ENCODE results near the gene GALM. TPM values are rescaled to one million over a fixed set of nuclear protein-coding genes. Genes with fewer than 3 reads are reported as not detected.

The GALM gene
- total RNA-seq, 5 donors from 2014 or later (not counting 1 experiment from before 2014, with no cell fraction given), result 14.3 to 29.4 (median 17.3) TPM

GRCh38 chr2:38728694-38729093 lies 62.8 kb downstream of the GALM start:
- no peaks in the 10 kb centered on the region for H3K9me3 ChIP-seq
- POLR2A ChIA-PET, result interaction anchor here in 1 of 2 donors (0.5 to 0.7 kb wide), 2 partner anchors 140 to 1842 kb away, joined by 3 to 6 read pairs; no protein-coding TSS in a partner anchor

GRCh38 chr2:38731090-38731489 lies 65.2 kb downstream of the GALM start:
- ChIA-PET POLR2A (interaction anchor here in 1 of 2 donors (0.7 kb wide), 1 partner anchor 129 kb away, joined by 6 read pairs; no protein-coding TSS in a partner anchor), CTCF (interaction anchor here (0.7 to 2.4 kb wide), 4 partner anchors 40 to 856 kb away, joined by 3 to 9 read pairs (median 6); no protein-coding TSS in a partner anchor)
- Mint-ChIP-seq H3K4me1 (peaks cover 0 to 3% (median 2%) of the 10 kb centered on the region in 3 donors), H3K4me3 (no peak overlapping the region), H3K27ac (no peak overlapping the region), H3K27me3 (no peaks in the 10 kb centered on the region), H3K36me3 (peaks cover 38% of the 10 kb centered on the region), H3K9me3 (no peaks in the 10 kb centered on the region)
- ATAC-seq (replicated peaks in 1 of 4) (no peak), DNase-seq (no peak)
- peaks cover 8 to 52% of the 10 kb centered on the region in 2 donors for H3K36me3 ChIP-seq (ENCODE audit: control insufficient read depth in 2 of 2, extremely low read depth in 1 of 2, insufficient read depth in 1 of 2, low read length in 1 of 2)
- peaks cover 0 to 3% of the 10 kb centered on the region in 2 experiments for H3K27me3 ChIP-seq (replicated peaks in 1 of 2; ENCODE audit: control insufficient read depth in 2 of 2, extremely low read depth in 1 of 2, insufficient read depth in 2 of 2, low read length in 1 of 2)
- WGBS (ENCODE audit: insufficient coverage), result no CpG with 5 or more reads among the region's 7 CpGs
- H3K9me3 ChIP-seq, result no peaks in the 10 kb centered on the region
- no peak overlapping the region for H3K4me3 ChIP-seq (ENCODE audit: control insufficient read depth in 1 of 2, extremely low read depth in 1 of 2, low read length in 1 of 2)
- no peak overlapping the region for H3K27ac ChIP-seq (ENCODE audit: low read length)
- peaks cover 0 to 3% of the 10 kb centered on the region in 2 experiments for H3K4me1 ChIP-seq (ENCODE audit: control insufficient read depth in 1 of 2, extremely low read depth in 1 of 2, insufficient read depth in 2 of 2, low read length in 2 of 2)

More at GRCh38 chr2:38728694-38729093, 62.8 kb downstream of the GALM start:
- H3K36me3 Mint-ChIP-seq, result peaks cover 26% of the 10 kb centered on the region
- no peak overlapping the region for H3K4me3 Mint-ChIP-seq
- no peak overlapping the region for H3K27ac Mint-ChIP-seq
- no peaks in the 10 kb centered on the region for H3K9me3 Mint-ChIP-seq
- Histone ChIP-seq H3K27me3 (replicated peaks in 1 of 2; ENCODE audit: control insufficient read depth in 2 of 2, extremely low read depth in 1 of 2, insufficient read depth in 2 of 2, low read length in 1 of 2) (peaks cover 0 to 3% of the 10 kb centered on the region in 2 experiments), H3K4me3 (ENCODE audit: control insufficient read depth in 1 of 2, extremely low read depth in 1 of 2, low read length in 1 of 2) (no peak overlapping the region), H3K4me1 (ENCODE audit: control insufficient read depth in 1 of 2, extremely low read depth in 1 of 2, insufficient read depth in 2 of 2, low read length in 2 of 2) (peaks cover 0 to 3% of the 10 kb centered on the region in 2 experiments), H3K27ac (ENCODE audit: low read length) (no peak overlapping the region), H3K36me3 (ENCODE audit: control insufficient read depth in 2 of 2, extremely low read depth in 1 of 2, insufficient read depth in 1 of 2, low read length in 1 of 2) (peaks cover 6 to 37% of the 10 kb centered on the region in 2 donors)
- no peak for ATAC-seq (replicated peaks in 1 of 4)
- peaks cover 0 to 18% (median 11%) of the 10 kb centered on the region in 3 donors for H3K4me1 Mint-ChIP-seq
- CTCF ChIA-PET, result interaction anchor here (0.6 to 0.7 kb wide), 3 partner anchors 50 to 220 kb away, joined by 3 read pairs; no protein-coding TSS in a partner anchor
- no CpG with 5 or more reads among the region's 2 CpGs for WGBS (ENCODE audit: insufficient coverage)
- no peak for DNase-seq
- no peaks in the 10 kb centered on the region for H3K27me3 Mint-ChIP-seq

DNA sequence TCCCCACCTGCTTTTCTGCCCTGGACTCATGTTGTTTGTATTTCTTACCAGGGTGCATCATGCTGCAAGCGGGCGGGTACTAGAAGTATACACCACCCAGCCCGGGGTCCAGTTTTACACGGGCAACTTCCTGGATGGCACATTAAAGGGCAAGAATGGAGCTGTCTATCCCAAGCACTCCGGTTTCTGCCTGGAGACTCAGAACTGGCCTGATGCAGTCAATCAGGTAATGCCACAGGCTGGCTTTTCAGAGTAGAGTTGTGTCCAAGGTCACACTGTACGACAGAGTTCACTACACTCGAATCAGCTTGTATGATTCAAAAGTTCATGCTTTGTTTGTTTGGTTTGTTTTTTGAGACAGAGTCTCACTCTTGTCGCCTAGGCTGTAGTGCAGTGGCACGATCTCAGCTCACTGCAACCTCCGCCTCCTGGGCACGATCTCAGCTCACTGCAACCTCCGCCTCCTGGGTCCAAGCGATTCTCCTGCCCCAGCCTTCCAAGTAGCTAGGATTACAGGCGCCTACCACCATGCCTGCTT lies 65.8 kb downstream of the GALM start:
- H3K4me1 ChIP-seq (ENCODE audit: control insufficient read depth in 1 of 2, extremely low read depth in 1 of 2, insufficient read depth in 2 of 2, low read length in 2 of 2), result no peaks in the 10 kb centered on the region
- WGBS (ENCODE audit: insufficient coverage), result 95% methylated on average over 11 of the region's 14 CpGs
- H3K36me3 ChIP-seq (ENCODE audit: control insufficient read depth in 2 of 2, extremely low read depth in 1 of 2, insufficient read depth in 1 of 2, low read length in 1 of 2), result peaks cover 8 to 52% of the 10 kb centered on the region in 2 donors
- H3K9me3 Mint-ChIP-seq, result no peaks in the 10 kb centered on the region
- DNase-seq, result no peak
- no peak overlapping the region for H3K27ac Mint-ChIP-seq
- peaks cover 40% of the 10 kb centered on the region for H3K36me3 Mint-ChIP-seq
- no peak for ATAC-seq (replicated peaks in 1 of 4)
- no peak overlapping the region for H3K27ac ChIP-seq (ENCODE audit: low read length)
- CTCF ChIA-PET, result interaction anchor here (0.7 to 2.4 kb wide), 7 partner anchors 41 to 857 kb away, joined by 3 to 9 read pairs (median 4); no protein-coding TSS in a partner anchor
- H3K4me3 ChIP-seq (ENCODE audit: control insufficient read depth in 1 of 2, extremely low read depth in 1 of 2, low read length in 1 of 2), result no peak overlapping the region
- POLR2A ChIA-PET, result interaction anchor here (0.7 to 1.5 kb wide), 2 partner anchors 19 to 130 kb away, joined by 6 read pairs; partner anchors contain the start of gene SRSF7 (in 1 of the 2)
- no peaks in the 10 kb centered on the region for H3K9me3 ChIP-seq
- no peaks in the 10 kb centered on the region for H3K27me3 Mint-ChIP-seq
- H3K4me3 Mint-ChIP-seq, result no peak overlapping the region
- H3K27me3 ChIP-seq (replicated peaks in 1 of 2; ENCODE audit: control insufficient read depth in 2 of 2, extremely low read depth in 1 of 2, insufficient read depth in 2 of 2, low read length in 1 of 2), result peaks cover 0 to 3% of the 10 kb centered on the region in 2 experiments
- peaks cover 0 to 3% (median 2%) of the 10 kb centered on the region in 3 donors for H3K4me1 Mint-ChIP-seq

GRCh38 chr2:38733300-38733971 lies 67.5 kb downstream of the GALM start:
- Mint-ChIP-seq H3K4me3 (no peak overlapping the region), H3K36me3 (peaks cover 49% of the 10 kb centered on the region), H3K27me3 (no peaks in the 10 kb centered on the region), H3K4me1 (peaks cover 4 to 9% (median 7%) of the 10 kb centered on the region in 3 donors), H3K27ac (no peak overlapping the region), H3K9me3 (no peaks in the 10 kb centered on the region)
- POLR2A ChIA-PET, result interaction anchor here (0.5 to 2.2 kb wide), 6 partner anchors 9 to 186 kb away, joined by 3 to 10 read pairs (median 7); partner anchors contain the start of gene SRSF7 (in 1 of the 2)
- Histone ChIP-seq H3K27me3 (replicated peaks in 1 of 2; ENCODE audit: control insufficient read depth in 2 of 2, extremely low read depth in 1 of 2, insufficient read depth in 2 of 2, low read length in 1 of 2) (peaks cover 0 to 3% of the 10 kb centered on the region in 2 experiments), H3K9me3 (no peaks in the 10 kb centered on the region), H3K4me1 (ENCODE audit: control insufficient read depth in 1 of 2, extremely low read depth in 1 of 2, insufficient read depth in 2 of 2, low read length in 2 of 2) (no peaks in the 10 kb centered on the region), H3K27ac (ENCODE audit: low read length) (no peak overlapping the region), H3K36me3 (ENCODE audit: control insufficient read depth in 2 of 2, extremely low read depth in 1 of 2, insufficient read depth in 1 of 2, low read length in 1 of 2) (peaks cover 8 to 57% of the 10 kb centered on the region in 2 donors), H3K4me3 (ENCODE audit: control insufficient read depth in 1 of 2, extremely low read depth in 1 of 2, low read length in 1 of 2) (no peak overlapping the region)
- CTCF ChIA-PET, result interaction anchor here (0.6 to 2.7 kb wide), 9 partner anchors 10 to 225 kb away, joined by 3 to 14 read pairs (median 6); no protein-coding TSS in a partner anchor
- ATAC-seq (replicated peaks in 1 of 4), result no peak
- WGBS (ENCODE audit: insufficient coverage), result 97% methylated on average over 5 of the region's 6 CpGs
- DNase-seq, result no peak

- peaks cover 0 to 3% of the 10 kb centered on the region in 2 experiments for H3K27me3 ChIP-seq (replicated peaks in 1 of 2; ENCODE audit: control insufficient read depth in 2 of 2, extremely low read depth in 1 of 2, insufficient read depth in 2 of 2, low read length in 1 of 2)
- H3K27me3 Mint-ChIP-seq, result no peaks in the 10 kb centered on the region
- H3K9me3 ChIP-seq, result no peaks in the 10 kb centered on the region
- H3K4me3 ChIP-seq (ENCODE audit: control insufficient read depth in 1 of 2, extremely low read depth in 1 of 2, low read length in 1 of 2), result no peak overlapping the region
- H3K4me3 Mint-ChIP-seq, result no peak overlapping the region
- H3K9me3 Mint-ChIP-seq, result no peaks in the 10 kb centered on the region
- H3K36me3 Mint-ChIP-seq, result peaks cover 54% of the 10 kb centered on the region
- peaks cover 8 to 56% of the 10 kb centered on the region in 2 donors for H3K36me3 ChIP-seq (ENCODE audit: control insufficient read depth in 2 of 2, extremely low read depth in 1 of 2, insufficient read depth in 1 of 2, low read length in 1 of 2)
- ChIA-PET CTCF (interaction anchor here (0.6 to 2.7 kb wide), 13 partner anchors 9 to 1219 kb away, joined by 3 to 14 read pairs (median 5); no protein-coding TSS in a partner anchor), POLR2A (interaction anchor here (0.5 to 2.2 kb wide), 11 partner anchors 8 to 187 kb away, joined by 3 to 22 read pairs (median 7); partner anchors contain the start of gene SRSF7 (in 1 of the 2))
- H3K27ac ChIP-seq (ENCODE audit: low read length), result no peak overlapping the region
- WGBS (ENCODE audit: insufficient coverage), result 95% methylated on average over 3 of the region's 9 CpGs
- ATAC-seq (replicated peaks in 1 of 4), result peak in 2 of 4 experiments; percentile 5 to 30
- no peaks in the 10 kb centered on the region for H3K4me1 ChIP-seq (ENCODE audit: control insufficient read depth in 1 of 2, extremely low read depth in 1 of 2, insufficient read depth in 2 of 2, low read length in 2 of 2)
- peaks cover 5 to 14% (median 14%) of the 10 kb centered on the region in 3 donors for H3K4me1 Mint-ChIP-seq
- H3K27ac Mint-ChIP-seq, result peak overlapping the region; percentile 55
- no peak for DNase-seq
Observed at GRCh38 chr2:38734299-38735058, 68.6 kb downstream of the GALM start.
